Liver (tissue), 3 donors: ENCODE measurements around the gene FOXL1.

ENCODE experiments used
- EGR1 ChIP-seq, 2 donors: IDR thresholded peaks; 2 replicates each; pipeline ENCODE4 v1.6.1; 2016 to 2018; ENCODE audit warnings: antibody characterized with exemption in 2 of 2, low read depth in 2 of 2
- FOXA2 ChIP-seq: IDR thresholded peaks from 2 replicates; pipeline ENCODE4 v1.6.1; 2016; ENCODE audit warnings: antibody characterized with exemption
- GABPA ChIP-seq, 2 donors: IDR thresholded peaks in 1 of 2; conservative IDR thresholded peaks in 1 of 2; 2 replicates each; pipeline ENCODE4 v1.6.1; 2016; ENCODE audit warnings: antibody characterized with exemption in 2 of 2, mild to moderate bottlenecking in 1 of 2, moderate library complexity in 1 of 2
- JUND ChIP-seq, 2 donors: IDR thresholded peaks; 2 replicates each; pipeline ENCODE4 v1.6.1; 2016; ENCODE audit warnings: antibody characterized with exemption in 2 of 2
- RAD21 ChIP-seq, 2 donors: IDR thresholded peaks; 2 replicates each; pipeline ENCODE4 v1.6.1; 2016; ENCODE audit warnings: antibody characterized with exemption in 2 of 2, mild to moderate bottlenecking in 2 of 2
- RXRA ChIP-seq, 2 donors: IDR thresholded peaks; 2 replicates each; pipeline ENCODE4 v1.6.1; 2017 to 2018; ENCODE audit warnings: antibody characterized with exemption in 2 of 2, mild to moderate bottlenecking in 1 of 2
- TAF1 ChIP-seq: conservative IDR thresholded peaks from 2 replicates; pipeline ENCODE4 v1.6.1; 2016; ENCODE audit warnings: antibody characterized with exemption, mild to moderate bottlenecking
- TF ChIP-seq, protein P1 (sequence below): IDR thresholded peaks from 2 replicates; pipeline ENCODE4 v1.6.1; 2016; ENCODE audit warnings: antibody characterized with exemption
- TF ChIP-seq, protein P2 (sequence below): fragments of 150-350 bp; IDR thresholded peaks from 2 replicates; pipeline ENCODE4 v1.5.1; 2017; ENCODE audit warnings: improper control_type of control experiment, low read depth, low read length; ENCODE audit not compliant: missing input control
- TF ChIP-seq, protein P3 (sequence below): IDR thresholded peaks from 2 replicates; pipeline ENCODE4 v1.6.1; 2016; ENCODE audit warnings: antibody characterized with exemption
- TF ChIP-seq, protein P4 (sequence below): IDR thresholded peaks from 2 replicates; pipeline ENCODE4 v1.6.1; 2016; ENCODE audit warnings: antibody characterized with exemption
- donor health status: healthy.
- donor health status: healthy.

DNA sequence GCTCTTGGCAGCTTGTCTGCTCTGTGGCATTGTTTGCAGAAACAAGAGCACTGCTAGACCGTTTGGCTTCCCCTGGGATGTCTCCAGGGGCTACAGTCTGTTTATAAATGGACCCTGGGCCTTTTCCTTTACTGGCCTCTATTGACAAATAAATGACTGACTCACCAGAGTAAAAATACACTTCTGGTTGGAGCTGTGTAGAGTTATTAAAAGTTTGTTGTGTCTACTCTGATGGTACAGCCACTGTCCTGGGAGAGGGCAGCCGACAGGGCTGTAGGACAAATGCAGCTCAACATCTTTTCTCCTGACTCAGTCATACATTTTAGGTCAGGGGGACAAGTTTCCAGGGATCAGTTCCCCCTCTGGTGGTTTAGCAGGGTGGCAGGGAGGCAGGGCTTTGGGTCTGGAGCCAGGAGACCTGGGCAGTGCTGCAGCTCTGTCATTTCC is 30.0 kb downstream of the FOXL1 start:
- TF ChIP-seq, protein P1, sequence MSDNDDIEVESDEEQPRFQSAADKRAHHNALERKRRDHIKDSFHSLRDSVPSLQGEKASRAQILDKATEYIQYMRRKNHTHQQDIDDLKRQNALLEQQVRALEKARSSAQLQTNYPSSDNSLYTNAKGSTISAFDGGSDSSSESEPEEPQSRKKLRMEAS, result no peak
- TF ChIP-seq RAD21 (IDR thresholded peaks at IDR 0.05) (no peak), JUND (IDR thresholded peaks at IDR 0.05) (no peak), TAF1 (no peak), FOXA2 (no peak), GABPA (IDR thresholded peaks at IDR 0.05 in 1 of 2, conservative IDR thresholded peaks at IDR 0.05 in 1 of 2) (no peak), RXRA (IDR thresholded peaks at IDR 0.05) (no peak), EGR1 (IDR thresholded peaks at IDR 0.05; ENCODE audit: low read depth in 2 of 2) (no peak)
- TF ChIP-seq, protein P2, sequence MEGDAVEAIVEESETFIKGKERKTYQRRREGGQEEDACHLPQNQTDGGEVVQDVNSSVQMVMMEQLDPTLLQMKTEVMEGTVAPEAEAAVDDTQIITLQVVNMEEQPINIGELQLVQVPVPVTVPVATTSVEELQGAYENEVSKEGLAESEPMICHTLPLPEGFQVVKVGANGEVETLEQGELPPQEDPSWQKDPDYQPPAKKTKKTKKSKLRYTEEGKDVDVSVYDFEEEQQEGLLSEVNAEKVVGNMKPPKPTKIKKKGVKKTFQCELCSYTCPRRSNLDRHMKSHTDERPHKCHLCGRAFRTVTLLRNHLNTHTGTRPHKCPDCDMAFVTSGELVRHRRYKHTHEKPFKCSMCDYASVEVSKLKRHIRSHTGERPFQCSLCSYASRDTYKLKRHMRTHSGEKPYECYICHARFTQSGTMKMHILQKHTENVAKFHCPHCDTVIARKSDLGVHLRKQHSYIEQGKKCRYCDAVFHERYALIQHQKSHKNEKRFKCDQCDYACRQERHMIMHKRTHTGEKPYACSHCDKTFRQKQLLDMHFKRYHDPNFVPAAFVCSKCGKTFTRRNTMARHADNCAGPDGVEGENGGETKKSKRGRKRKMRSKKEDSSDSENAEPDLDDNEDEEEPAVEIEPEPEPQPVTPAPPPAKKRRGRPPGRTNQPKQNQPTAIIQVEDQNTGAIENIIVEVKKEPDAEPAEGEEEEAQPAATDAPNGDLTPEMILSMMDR, result no peak
- TF ChIP-seq, protein P3, sequence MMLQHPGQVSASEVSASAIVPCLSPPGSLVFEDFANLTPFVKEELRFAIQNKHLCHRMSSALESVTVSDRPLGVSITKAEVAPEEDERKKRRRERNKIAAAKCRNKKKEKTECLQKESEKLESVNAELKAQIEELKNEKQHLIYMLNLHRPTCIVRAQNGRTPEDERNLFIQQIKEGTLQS, result no peak
- TF ChIP-seq, protein P4, sequence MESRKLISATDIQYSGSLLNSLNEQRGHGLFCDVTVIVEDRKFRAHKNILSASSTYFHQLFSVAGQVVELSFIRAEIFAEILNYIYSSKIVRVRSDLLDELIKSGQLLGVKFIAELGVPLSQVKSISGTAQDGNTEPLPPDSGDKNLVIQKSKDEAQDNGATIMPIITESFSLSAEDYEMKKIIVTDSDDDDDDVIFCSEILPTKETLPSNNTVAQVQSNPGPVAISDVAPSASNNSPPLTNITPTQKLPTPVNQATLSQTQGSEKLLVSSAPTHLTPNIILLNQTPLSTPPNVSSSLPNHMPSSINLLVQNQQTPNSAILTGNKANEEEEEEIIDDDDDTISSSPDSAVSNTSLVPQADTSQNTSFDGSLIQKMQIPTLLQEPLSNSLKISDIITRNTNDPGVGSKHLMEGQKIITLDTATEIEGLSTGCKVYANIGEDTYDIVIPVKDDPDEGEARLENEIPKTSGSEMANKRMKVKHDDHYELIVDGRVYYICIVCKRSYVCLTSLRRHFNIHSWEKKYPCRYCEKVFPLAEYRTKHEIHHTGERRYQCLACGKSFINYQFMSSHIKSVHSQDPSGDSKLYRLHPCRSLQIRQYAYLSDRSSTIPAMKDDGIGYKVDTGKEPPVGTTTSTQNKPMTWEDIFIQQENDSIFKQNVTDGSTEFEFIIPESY, result no peak
